ENCODE data around the gene PRTFDC1. TPM values are rescaled to one million over a fixed set of nuclear protein-coding genes. Genes with fewer than 3 reads are reported as not detected.

PRTFDC1 gene
- total and polyA plus RNA-seq, 2 of the 13 experiments (the other 11 are each of a cell fraction or from before 2014, with no cell fraction given), result not detected

GRCh38 chr10:24931236-24931635 lies 21.2 kb downstream of the PRTFDC1 start:
- in situ Hi-C loops (cut with HindIII; ENCODE audit: extremely low pct_ligation_motif_present, low pct_unique_long_range_greater_than_20kb), result no loop called here
- FAIRE-seq, result no peak
- CTCF ChIA-PET (ENCODE audit: low intra/inter-chr PET ratio, low total read pairs), result no interaction called here

More at GRCh38 chr10:24931236-24931635, 21.2 kb downstream of the PRTFDC1 start:
- ATAC-seq (no peak), DNase-seq (ENCODE audit: low spot score) (no peak)
- Histone ChIP-seq H3K79me2 (ENCODE audit: insufficient read depth, low read length) (no peaks in the 10 kb centered on the region), H3K27me3 (ENCODE audit: control insufficient read depth in 1 of 2, insufficient read depth in 2 of 2, low read length in 2 of 2) (no peaks in the 10 kb centered on the region; a peak in 1 of 5 replicates), H3K9ac (ENCODE audit: insufficient read depth, low read depth, low read length) (no peak overlapping the region), H2AFZ (ENCODE audit: low read length) (no peak overlapping the region), H3K27ac (ENCODE audit: extremely low read length, insufficient read depth, low read length) (no peak overlapping the region), H3K4me1 (ENCODE audit: insufficient read depth, low read length) (no peaks in the 10 kb centered on the region), H3K4me3 (replicated peaks in 1 of 3; ENCODE audit: insufficient read depth in 1 of 3, low read depth in 2 of 3, low read length in 3 of 3) (no peak overlapping the region), H4K20me1 (ENCODE audit: insufficient read depth, low read length) (no peaks in the 10 kb centered on the region), H3K9me3 (ENCODE audit: low read length) (no peaks in the 10 kb centered on the region), H3K4me2 (ENCODE audit: low read depth, low read length) (no peak overlapping the region), H3K36me3 (replicated peaks in 1 of 2; ENCODE audit: control insufficient read depth in 1 of 2, insufficient read depth in 2 of 2, low read length in 2 of 2) (no peaks in the 10 kb centered on the region)
- intact Hi-C loops (cut with micrococcal nuclease; ENCODE audit: unreplicated experiment), result no loop called here
- BruUV-seq (replicated peaks), result no TSS peak
- no peak for TF ChIP-seq ZNF276 (CRISPR knock-in tag; IDR thresholded peaks at IDR 0.05; ENCODE audit: low read depth)
- TF ChIP-seq, protein P1, sequence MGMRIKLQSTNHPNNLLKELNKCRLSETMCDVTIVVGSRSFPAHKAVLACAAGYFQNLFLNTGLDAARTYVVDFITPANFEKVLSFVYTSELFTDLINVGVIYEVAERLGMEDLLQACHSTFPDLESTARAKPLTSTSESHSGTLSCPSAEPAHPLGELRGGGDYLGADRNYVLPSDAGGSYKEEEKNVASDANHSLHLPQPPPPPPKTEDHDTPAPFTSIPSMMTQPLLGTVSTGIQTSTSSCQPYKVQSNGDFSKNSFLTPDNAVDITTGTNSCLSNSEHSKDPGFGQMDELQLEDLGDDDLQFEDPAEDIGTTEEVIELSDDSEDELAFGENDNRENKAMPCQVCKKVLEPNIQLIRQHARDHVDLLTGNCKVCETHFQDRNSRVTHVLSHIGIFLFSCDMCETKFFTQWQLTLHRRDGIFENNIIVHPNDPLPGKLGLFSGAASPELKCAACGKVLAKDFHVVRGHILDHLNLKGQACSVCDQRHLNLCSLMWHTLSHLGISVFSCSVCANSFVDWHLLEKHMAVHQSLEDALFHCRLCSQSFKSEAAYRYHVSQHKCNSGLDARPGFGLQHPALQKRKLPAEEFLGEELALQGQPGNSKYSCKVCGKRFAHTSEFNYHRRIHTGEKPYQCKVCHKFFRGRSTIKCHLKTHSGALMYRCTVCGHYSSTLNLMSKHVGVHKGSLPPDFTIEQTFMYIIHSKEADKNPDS (CRISPR knock-in tag; IDR thresholded peaks at IDR 0.05), result no peak
- TF ChIP-seq ZFP41 (CRISPR knock-in tag; IDR thresholded peaks at IDR 0.05; ENCODE audit: borderline replicate concordance), result no peak
- TF ChIP-seq, protein P2, sequence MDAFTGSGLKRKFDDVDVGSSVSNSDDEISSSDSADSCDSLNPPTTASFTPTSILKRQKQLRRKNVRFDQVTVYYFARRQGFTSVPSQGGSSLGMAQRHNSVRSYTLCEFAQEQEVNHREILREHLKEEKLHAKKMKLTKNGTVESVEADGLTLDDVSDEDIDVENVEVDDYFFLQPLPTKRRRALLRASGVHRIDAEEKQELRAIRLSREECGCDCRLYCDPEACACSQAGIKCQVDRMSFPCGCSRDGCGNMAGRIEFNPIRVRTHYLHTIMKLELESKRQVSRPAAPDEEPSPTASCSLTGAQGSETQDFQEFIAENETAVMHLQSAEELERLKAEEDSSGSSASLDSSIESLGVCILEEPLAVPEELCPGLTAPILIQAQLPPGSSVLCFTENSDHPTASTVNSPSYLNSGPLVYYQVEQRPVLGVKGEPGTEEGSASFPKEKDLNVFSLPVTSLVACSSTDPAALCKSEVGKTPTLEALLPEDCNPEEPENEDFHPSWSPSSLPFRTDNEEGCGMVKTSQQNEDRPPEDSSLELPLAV (CRISPR knock-in tag; conservative IDR thresholded peaks at IDR 0.05; ENCODE audit: low read depth), result no peak
- TF ChIP-seq ZNF331 (CRISPR knock-in tag; IDR thresholded peaks at IDR 0.05), result no peak
- no peak for TF ChIP-seq ZNF841 (CRISPR knock-in tag; IDR thresholded peaks at IDR 0.05; ENCODE audit: borderline replicate concordance)
- TF ChIP-seq, protein P3, sequence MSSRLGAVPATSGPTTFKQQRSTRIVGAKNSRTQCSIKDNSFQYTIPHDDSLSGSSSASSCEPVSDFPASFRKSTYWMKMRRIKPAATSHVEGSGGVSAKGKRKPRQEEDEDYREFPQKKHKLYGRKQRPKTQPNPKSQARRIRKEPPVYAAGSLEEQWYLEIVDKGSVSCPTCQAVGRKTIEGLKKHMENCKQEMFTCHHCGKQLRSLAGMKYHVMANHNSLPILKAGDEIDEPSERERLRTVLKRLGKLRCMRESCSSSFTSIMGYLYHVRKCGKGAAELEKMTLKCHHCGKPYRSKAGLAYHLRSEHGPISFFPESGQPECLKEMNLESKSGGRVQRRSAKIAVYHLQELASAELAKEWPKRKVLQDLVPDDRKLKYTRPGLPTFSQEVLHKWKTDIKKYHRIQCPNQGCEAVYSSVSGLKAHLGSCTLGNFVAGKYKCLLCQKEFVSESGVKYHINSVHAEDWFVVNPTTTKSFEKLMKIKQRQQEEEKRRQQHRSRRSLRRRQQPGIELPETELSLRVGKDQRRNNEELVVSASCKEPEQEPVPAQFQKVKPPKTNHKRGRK (CRISPR knock-in tag; IDR thresholded peaks at IDR 0.05), result no peak
- no peak for TF ChIP-seq STAT5B (CRISPR knock-in tag; IDR thresholded peaks at IDR 0.05)
- no peak for TF ChIP-seq TERF1 (CRISPR knock-in tag; IDR thresholded peaks at IDR 0.05)
- TF ChIP-seq ATF7 (IDR thresholded peaks at IDR 0.05), result no peak
- no peak for TF ChIP-seq ATF7 (CRISPR knock-in tag; IDR thresholded peaks at IDR 0.05)
- no peak for TF ChIP-seq CEBPG (CRISPR knock-in tag; IDR thresholded peaks at IDR 0.05)
- POLR2A ChIA-PET, result no interaction called here
- 2% methylated on average over 1 of the region's 1 CpG for WGBS (ENCODE audit: low lambda C conversion rate)
